HG03354 (cell line): ENCODE results near the gene TANGO2.

Experiments
- ATAC-seq: cut with Tn5 transposase; IDR thresholded peaks from one replicate; pipeline ENCODE4 v1.9.1; 2021; ENCODE audit warnings: mild to moderate bottlenecking; ENCODE audit not compliant: unreplicated experiment, poor library complexity, severe bottlenecking

The TANGO2 gene

DNA sequence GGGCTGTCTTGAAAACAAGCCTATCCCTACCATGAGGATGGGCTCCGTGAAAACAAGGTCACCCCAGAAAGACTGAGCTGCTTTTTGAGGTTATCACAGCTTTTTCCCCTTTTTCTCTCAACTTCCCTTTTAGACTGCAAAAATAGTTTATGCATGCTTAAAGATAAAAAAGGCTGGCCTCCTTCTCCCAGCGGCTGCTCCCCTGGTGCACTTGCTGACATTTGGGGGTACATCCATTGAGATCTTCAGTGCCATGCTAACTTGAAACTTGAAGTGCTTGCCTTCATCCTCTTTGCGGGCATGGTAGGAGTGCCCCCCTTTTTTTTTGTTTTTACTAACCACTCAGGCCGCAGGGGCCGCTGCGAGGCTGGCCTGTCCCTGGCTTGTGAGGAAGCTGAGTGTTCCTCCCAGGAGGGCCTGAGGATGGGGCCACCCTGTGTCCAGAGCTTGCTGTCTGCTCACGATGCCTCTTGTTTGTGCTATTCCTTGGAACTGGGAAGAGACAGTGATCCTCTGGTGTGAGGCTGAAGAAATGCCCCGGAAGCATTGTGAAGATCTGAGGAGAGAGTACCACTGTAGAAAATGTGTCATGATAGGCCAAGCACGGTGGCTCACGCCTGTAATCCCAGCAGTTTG lies 2.2 kb downstream of the TANGO2 start:
- ATAC-seq = no peak

DNA sequence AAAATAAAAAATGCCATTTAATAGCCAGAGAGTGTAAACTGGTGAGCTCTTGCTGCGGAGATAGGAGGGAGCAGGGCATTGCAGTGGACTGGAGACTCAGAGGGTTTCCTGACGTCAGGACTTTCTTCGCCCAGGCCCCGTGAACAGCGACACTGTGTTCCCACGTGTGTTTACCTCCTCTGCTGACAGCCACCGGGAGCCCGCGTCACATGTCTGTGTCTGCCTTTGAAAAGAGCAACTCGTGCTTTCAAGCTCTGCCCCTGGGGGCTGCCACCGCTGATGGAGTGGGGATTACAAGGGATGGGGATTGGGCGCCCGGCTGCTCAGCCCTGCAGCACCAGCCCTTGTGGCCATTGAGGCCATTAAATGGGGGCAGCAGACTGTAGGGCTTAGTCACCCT lies 3.3 kb downstream of the TANGO2 start:
- no peak for ATAC-seq

DNA sequence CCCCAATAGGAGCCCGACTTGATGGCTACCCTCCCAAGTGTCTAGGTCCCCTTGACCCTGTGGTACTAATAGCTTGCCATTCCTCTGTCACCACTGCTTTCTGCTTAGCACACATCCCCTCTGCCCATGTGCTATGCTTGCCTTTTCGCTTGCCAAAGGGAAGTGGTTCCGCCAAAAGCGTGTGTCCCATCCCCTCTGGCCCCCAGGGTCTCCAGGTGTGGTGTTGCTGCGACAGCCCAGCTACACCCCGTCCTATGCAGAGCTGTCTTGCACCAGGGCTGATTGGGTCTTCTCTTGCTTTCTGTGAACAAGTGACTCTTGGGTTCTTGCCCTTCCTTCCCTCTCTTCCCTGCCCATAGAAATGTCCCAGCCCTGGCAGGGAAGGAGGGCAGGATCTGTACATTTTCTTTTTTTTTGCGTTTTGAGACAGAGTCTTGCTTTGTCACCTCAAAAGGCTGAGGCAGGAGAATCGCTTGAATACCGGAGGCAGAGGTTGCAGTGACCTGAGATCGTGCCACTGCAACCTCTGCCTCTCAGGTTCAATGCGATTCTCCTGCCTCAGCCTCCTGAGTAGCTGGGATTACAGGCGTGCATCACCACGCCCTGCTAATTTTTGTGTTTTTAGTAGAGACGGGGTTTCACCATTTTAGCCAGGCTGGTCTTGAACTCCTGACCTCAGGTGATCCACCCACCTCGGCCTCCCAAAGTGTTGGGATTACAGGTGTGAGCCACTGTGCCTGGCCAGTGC lies 3.9 kb downstream of the TANGO2 start:
- ATAC-seq = no peak

DNA sequence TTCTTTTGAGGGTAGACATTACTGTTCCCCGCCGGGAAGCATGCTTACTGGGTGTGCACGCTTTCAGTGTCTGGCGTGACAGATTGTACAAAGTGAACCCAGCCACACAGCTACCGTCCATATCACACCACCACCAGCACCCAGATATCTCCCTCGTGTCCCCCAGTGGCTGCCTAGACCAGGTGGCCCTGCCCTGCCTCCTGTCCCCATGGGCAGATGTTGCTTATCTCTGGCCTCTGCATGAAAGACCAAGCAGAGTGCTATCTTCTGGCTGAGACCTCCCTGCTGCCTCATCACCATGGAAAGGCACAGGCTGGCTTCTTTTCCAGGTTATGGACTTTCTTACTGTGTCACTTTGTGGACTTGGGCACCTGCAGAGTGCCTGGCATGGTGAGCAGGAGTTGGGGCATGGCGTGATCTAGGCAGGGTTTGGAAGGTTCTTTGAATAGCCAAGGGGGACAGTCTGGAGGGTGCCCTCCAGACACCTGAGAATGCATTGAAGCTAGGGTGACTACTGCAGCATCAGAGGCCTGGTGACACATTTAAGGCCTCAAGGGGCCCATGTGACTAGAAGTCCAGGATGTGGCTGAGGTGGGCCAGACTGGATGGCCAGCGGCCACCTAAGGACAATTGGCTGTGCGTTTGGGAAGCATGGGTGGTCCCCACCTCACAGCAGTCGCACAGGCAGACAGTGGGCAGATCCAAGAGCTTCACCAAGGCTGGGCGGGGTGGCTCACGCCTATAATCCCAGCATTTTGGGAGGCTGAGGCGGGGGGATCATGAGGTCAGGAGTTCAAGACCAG lies 4.7 kb downstream of the TANGO2 start:
- ATAC-seq = no peak

DNA sequence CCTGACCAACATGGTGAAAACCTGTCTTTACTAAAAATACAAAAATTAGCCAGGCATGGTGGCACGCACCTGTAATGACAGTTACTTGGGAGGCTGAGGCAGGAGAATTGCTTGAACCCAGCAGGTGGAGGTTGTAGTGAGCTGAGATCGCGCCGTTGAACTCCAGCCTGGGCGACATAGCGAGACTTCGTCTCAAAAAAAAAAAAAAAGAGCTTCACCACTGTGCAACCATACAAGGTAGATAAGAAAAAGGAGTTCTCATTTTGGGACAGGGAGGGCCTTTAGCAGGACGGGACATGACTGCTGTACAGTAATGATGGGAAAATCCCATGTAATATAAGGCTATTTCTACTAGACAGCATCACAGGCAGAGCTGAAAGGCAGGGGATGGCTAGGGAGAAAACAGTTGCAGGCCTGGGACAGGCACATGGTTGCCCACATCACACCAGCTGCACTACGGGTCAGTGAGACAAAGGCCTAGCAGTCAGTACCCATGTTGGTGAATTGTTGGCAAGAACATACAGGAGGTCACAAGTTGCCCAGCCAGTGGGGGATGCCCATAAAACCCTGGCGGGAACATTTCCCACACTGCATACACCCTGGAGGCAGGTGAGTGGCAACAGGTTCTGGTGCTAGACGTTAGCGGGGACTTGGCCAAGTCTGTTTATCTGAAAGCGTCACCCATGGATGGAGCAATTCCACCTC lies 5.4 kb downstream of the TANGO2 start:
- no peak for ATAC-seq

DNA sequence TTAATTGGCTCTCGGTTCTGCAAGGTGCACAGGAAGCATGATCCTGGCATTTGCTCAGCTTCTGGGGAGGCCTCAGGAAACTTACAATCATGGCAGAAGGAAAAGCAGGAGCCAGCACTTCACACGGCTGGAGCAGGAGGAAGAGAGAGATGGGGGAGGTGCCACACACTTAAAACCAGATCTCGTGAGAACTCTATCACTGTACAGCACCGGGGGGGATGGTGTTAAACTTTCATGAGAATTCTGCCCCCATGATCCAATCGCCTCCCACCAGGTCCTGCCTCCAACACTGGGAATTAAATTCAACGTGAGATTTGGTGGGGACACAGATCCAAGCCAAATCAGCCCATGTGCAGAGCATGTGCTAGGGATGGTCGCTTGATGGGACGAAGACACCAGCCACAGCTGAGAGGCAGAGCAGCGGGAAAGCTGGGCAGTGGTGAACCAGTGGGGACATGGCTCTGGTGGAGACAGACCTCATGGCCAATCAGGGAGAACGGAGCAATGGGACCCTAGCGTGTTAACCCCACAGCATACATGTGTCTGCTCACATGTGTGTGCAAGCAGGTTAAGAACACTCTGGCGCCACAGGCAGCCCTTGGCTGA lies 6.2 kb downstream of the TANGO2 start:
- no peak for ATAC-seq

DNA sequence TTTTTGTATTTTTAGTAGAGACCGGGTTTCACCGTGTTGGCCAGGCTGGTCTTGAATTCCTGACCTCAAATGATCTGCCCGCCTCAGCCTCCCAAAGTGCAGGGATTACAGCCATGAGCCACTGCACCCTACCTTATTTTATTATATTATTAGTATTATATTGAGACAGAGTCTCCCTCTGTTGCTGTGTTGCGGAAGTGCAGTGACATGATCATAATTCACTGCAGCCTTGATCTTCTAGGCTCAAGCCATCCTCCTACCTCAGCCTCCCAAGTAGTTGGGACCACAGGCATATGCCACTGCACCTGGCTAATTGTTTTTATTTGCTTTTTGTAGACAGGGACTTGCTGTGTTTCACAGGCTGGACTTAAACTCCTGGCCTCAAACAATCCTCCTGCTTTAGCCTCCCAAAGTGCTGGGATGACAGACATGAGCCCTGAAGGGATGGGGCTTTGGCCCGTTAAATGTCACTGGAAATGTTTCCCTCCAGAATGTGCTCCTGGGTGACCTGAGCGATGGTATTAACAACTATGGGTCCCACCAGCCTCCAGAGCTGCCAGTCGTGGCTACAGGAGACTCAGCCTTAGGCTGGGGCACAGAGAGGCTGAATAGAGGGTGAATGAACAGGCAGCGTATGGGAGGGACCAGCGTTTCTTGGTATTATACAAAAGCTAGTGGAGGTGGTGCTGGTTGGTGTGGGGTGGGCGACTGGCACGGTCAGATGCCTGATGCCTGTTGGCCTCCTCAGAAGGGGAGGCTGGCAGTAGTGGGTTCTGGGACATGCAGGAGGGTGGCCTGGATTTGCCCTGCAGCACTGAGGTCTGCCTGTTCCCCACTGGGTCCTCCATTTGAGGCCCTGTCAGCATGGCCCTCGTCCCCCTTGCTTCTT lies 7.3 kb downstream of the TANGO2 start:
- ATAC-seq = no peak

DNA sequence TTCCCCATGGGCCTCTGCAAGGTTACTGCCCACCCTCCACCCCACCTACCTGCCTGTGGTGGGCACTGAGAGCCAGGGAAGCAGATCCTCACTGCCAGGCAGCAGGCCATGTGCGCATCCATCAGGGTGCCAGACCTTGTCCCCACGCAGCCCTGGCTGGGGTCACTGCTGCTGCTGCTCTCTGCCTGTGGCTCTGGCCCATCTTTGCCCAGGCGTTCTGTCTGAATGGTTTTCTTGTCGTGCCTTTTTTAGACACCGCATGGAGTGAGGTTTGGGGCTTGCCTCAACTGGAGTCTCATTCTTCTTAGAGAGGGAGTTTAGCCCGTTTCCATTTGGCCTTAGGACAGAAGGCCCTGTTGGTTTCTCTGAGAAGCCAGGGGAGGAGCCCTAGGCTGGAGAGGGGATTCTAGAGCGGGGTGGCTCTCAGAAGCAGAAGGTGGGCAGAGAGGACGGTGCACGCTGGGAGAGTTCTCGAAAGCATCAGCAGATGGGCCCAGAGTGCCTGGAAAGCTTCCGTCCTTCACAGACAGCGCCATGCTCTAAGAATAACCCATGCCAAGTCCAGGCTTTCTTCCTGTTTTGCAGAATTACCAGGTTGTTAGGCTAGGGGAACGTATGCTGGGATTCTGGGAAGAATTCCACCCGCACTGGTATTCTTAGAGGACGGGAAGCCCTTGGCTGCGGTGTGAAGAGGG lies 8.1 kb downstream of the TANGO2 start:
- ATAC-seq = no peak

DNA sequence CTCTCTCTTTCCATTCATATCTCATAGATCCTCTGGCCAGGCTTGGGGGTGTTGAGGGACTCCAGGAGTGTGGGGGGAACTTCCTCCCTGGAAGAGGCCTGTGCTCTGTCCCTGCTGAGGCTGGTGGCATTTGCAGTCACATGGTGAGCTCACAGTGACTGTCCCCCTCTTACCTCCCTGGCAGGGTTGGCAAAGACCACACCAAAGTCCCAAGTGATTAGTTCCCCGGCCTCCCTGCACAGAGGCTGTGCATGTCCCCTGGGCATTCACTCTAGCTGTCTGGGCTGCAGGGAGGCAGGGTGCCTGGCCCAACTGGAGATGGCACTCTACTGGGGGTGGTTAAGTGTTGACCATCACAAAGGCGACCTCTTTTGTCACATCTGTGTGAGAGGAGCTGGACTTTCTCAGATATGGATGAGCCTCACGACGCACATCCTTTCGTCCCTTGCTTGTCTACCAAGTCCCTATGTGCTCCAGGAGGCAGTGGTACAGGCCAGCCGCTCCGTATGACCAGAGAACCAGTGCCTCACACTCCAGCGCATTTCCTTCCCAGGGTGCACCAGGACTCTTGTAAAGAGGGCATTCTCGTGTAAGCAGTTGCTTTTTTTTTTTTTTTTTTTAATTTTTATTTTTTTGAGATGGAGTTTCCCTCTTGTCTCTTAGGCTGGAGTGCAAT lies 8.8 kb downstream of the TANGO2 start:
- ATAC-seq = no peak

DNA sequence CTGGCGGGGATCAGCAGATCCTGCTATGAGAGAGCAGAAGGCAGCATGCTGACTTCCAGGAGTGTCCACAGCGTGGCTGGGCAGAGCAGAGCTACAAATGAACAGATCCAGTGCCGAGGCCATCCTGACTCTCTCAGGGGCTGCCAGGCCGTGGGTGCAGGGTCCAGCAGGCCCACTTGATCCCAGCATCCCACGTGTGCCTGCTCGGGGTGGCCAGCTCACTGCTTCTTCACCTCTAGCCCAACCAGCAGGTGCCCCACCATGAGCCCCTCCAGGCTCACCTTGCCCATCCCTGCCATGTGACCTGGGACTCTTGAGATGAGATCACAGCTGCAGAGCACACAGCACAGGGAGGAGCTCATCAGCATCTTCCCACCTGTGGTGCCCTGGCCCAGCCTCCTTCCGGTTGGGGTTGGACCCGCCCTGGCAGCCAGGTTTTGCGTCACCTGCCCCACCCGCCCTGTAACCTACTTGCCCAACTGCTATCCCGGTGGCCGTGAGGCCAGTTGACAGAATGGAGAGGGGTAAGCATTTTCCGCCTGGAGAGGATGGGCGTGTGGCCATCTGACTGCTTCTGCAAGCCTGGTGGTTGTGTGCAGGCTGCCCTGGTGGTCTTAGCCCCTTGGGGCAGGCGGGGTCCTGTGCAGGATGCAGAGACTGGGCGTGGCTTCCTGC lies 11.0 kb downstream of the TANGO2 start:
- ATAC-seq = no peak

DNA sequence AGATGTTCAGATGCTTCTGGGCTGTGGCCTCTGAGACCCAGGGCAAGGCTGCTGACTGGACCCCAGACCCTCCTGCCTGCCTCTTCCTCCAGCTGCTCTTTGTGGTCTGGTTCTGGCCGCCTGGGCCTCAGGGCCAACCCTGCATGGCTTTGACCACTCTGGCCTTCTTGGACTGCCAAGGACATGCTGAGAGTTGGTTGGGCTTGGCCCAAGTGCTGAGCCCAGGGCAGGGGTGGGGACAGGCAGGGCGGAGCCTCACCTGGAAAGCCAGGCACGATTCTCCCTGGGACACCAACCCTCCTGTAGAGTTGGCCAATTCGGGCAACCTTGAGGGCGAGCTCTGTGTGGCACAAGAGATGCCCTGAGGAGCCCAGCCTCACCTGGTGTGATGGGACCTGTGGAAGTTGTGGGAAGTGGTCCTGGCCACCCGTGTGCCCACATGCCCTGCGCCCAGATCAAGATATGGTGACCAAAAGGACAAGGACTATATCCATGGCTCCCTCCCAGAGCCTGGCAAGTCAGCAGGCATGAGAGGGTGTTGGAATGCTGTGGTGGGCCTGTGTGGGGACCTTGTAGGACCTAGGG lies 11.6 kb downstream of the TANGO2 start:
- ATAC-seq = no peak

DNA sequence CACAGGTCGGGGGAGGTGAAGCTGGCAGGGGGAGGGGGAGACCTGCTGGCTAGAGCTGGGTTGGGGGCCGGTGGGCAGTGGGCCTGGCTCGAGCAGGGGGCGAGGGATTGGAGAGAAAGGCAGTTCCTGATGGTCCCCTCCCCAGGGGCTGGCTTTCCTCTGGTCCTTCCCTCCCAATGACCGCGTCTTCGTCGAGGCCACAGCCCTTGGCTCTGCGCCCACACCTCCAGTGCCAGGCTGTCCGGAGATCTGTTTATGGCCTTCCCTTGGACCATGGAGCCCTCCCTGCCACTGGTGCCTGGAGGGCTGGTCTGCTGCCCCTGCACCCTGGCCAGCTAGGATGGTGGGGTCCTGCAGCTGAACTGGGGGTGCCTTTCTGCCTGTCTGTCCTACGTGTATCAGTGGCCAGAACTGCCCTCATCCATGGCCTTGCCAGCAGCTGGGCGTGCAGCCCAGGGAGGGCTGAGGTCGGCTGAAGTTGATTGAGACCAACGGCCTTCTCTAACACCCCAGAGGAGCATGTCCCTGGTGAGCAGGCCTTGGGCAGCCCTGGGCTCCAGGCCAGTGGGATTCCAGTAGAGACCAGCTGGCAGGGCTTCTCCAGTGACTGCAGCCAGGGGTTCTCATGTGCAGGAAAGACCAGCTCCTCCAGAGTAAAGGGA lies 12.3 kb downstream of the TANGO2 start:
- ATAC-seq = no peak

DNA sequence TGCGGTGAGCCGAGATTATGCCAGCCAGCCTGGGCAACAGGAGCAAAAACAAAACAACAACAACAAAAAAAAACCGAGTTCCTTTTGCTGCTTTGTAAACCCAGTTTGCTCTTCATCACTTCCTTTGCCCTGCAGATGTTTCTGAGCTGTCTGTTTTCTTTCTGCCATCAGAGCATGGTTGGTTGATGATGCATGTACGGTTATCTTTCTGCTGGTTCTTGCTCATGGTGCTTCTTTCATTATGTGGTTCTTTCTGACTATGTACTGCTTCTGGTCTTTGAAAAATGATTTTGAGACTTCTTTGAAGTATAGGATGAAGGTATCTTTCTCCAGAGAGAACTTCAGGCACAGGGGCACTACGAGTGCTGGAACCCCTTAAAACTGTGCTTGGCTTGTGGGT lies 13.2 kb downstream of the TANGO2 start:
- ATAC-seq = no peak

DNA sequence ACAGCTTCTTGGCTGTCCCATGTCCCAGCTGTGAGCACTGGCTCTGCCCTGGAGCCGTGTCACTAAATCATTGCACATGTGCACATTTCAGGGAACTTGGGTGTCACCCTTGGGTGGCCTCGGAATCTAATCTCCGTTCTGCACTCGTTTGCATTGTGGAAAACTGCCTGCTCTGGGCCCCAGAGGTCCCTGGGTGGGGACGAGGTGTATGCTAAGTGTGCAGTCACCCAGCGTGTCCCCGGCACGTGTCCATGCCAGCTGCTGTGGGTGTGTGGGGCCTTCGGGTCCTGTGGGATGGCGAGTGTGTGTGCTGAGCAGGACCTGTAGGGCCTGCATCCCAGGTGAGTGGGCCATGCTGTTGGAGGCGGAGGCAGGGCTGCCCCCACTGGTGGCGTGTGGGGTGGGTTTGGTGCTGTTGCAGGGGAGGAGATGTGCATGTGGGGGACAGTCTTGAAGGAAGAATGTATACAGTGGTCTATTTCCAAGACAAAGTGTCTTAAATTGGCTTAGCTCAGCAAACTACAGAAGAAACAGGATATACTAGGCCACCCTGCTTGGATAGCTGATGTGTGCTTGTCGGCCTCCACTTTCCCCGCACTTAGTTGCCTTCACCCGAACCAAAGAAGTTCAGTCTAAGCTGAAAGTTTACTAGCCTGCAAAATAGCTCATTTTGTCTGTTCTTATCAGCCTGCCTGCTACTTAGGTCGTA lies 14.6 kb downstream of the TANGO2 start:
- ATAC-seq = no peak

DNA sequence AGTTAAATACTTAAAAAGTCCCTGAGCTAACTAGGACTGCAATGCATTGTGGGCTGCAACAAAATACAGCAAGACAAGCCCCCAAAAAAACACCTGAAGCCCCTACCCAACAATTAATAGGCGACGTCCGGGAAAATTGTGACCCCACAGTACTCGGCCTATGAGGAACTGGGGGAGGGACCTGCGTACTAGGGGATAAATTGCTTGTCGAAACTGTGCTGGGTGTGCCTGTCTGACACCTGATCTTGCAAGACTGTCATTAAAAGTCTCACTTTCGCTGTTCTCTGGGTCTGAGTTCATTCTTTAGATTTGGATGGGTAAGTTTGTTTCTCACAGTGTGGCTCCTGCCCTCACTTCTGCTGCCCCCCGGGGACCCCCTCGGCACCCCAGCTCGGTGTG lies 15.2 kb downstream of the TANGO2 start:
- ATAC-seq = no peak
